Retinal pigment epithelial cell (primary cell): ENCODE data around the gene SPOP.

Experiments
- DNase-seq: peaks from one replicate; pipeline ENCODE4 v3.0.0-alpha.2; 2010; ENCODE audit warnings: low read depth
- H3K4me3 ChIP-seq: 2 replicates; pipeline ENCODE4 v1.5.1; 2011; ENCODE audit warnings: mild to moderate bottlenecking, low read length, control low read depth, moderate library complexity
- CTCF ChIP-seq: conservative IDR thresholded peaks from 2 replicates; pipeline ENCODE4 v1.5.1; 2011; ENCODE audit warnings: low read depth, low read length, control low read depth, inconsistent platforms

The SPOP gene

GRCh38 chr17:49580055-49580721 is 97.7 kb downstream of the SPOP start:
- no peak for TF ChIP-seq CTCF
- no peak for DNase-seq
- no peak overlapping the region for H3K4me3 ChIP-seq

DNA sequence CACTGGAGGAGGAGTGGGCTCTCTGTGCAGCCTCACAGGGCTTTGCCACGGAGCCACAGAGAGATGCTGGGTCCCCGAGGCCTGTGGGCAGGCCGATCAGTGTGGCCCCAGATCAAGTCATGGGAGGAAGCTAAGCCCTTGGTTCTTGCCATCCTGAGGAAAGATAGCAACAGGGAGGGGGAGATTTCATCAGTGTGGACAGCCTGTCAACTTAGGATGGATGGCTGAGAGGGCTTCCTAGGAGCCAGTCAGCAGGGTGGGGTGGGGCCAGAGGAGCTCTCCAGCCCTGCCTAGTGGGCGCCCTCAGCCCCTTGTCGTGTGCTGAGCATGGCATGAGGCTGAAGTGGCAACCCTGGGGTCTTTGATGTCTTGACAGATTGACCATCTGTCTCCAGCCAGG is 98.4 kb downstream of the SPOP start:
- DNase-seq, result no peak
- no peak overlapping the region for H3K4me3 ChIP-seq
- TF ChIP-seq CTCF, result no peak

- TF ChIP-seq CTCF, result no peak
- DNase-seq, result no peak
- H3K4me3 ChIP-seq, result no peak overlapping the region
These were observed 98.9 kb downstream of the SPOP start for GRCh38 chr17:49578952-49579500.

- no peak for TF ChIP-seq CTCF
- no peak overlapping the region for H3K4me3 ChIP-seq
- no peak for DNase-seq
These were observed 99.5 kb downstream of the SPOP start for GRCh38 chr17:49578414-49578813.

DNA sequence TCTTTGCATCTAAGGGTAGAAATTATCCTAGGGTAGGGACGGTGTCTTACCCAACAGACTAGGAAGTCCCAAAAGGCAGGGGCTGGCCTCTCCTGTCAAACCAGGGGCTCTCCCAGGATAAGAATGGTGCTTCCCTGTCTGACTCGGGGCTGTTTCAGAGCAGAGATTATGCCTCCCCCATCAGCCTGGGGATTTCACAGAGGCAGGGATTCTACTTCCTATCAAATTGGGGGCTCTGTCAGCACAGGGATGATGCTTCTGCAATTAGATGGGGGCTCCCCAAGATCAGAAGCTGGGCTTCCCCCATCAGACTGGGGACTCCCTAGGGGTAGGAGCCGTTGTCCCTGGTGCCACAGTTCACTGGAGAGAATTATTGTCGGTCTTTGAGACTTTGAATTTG is 99.9 kb downstream of the SPOP start:
- TF ChIP-seq CTCF, result no peak
- DNase-seq, result no peak
- H3K4me3 ChIP-seq, result no peak overlapping the region

DNA sequence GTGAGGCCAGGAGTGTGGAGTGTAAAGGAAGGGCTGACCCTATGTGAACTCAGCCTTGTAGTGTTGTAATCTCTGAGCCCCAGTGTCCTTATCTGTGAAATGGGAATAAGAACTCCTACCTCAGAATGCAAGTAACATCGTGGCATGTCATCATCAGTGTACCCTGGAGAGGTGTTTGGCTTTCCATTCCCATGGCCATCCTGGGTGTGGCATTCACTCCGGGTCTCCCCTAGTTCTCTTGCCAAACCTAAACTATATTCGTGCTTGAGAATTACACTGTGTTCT is 100.3 kb downstream of the SPOP start:
- no peak overlapping the region for H3K4me3 ChIP-seq
- no peak for DNase-seq
- TF ChIP-seq CTCF, result no peak

- DNase-seq, result no peak
- H3K4me3 ChIP-seq, result peak overlapping the region; percentile 44
- TF ChIP-seq CTCF, result no peak
These were observed 100.8 kb downstream of the SPOP start for GRCh38 chr17:49576917-49577649.
